Measurements from ENCODE around the gene FBXO24.
"Not testable (repeated sequence)": the region's sequence is repeated elsewhere in the genome, so short reads cannot be mapped to it uniquely, and the experiment has no call there.

FBXO24 gene

GRCh38 chr7:100546926-100547800, 39.0 kb upstream of the FBXO24 start:
- ATAC-seq (no peak), DNase-seq (no peak)
- no peaks in the 10 kb centered on the region for H3K27me3 Mint-ChIP-seq

DNA sequence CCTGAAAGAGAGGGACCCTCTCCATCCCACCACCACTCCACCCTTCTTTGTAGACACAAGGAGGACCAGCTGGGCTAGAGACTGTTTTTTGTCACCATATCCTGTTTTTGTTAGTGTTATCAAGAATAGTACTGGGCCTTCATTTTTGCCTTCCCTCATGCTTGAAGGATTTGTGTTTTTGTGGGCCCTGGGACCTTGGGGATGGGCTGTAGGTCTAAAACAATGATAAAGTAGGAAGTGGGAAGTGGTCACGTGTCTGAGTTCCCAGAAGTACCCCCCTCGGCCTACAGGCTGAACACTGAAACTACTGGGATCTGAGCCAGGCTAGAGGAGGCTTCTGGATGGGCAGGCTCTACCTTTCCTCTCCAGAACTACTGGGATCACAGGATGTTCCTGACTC, 38.3 kb upstream of the FBXO24 start:
- H3K27ac Mint-ChIP-seq, result peak overlapping the region; percentile 78 to 95
- DNase-seq (no peak), ATAC-seq (no peak)
- H3K27me3 Mint-ChIP-seq, result no peaks in the 10 kb centered on the region
- H3K4me3 Mint-ChIP-seq, result peak overlapping the region; percentile 85 to 97
- peaks cover 80% of the 10 kb centered on the region for H3K4me1 Mint-ChIP-seq
- no peaks in the 10 kb centered on the region for H3K9me3 Mint-ChIP-seq

More at GRCh38 chr7:100546926-100547800, 39.0 kb upstream of the FBXO24 start:
- peak overlapping the region; percentile 85 to 97 for H3K4me3 Mint-ChIP-seq
- no peaks in the 10 kb centered on the region for H3K9me3 Mint-ChIP-seq
- H3K4me1 Mint-ChIP-seq, result peaks cover 87% of the 10 kb centered on the region
- peak overlapping the region; percentile 78 to 95 for H3K27ac Mint-ChIP-seq

DNA sequence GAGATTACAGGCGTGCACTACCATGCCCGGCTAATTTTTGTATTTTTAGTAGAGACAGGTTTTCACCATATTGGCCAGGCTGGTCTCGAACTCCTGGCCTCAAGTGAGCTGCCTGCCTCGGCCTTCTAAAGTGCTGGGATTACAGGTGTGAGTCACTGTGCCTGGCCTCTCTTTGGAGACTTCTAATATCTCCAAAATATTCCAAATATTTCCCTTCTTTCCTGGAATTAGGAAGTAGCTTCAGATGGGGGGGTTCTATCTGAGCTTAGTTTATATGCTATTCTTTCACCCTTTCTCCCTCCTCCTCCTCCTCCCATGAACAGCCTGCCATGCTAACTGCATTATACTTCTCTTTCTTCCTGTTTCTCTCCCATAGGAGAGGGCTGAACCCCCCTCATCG, 37.7 kb upstream of the FBXO24 start:
- H3K9me3 Mint-ChIP-seq, H3K27me3 Mint-ChIP-seq, ATAC-seq, DNase-seq: not testable (repeated sequence)
- Mint-ChIP-seq H3K27ac (peak overlapping the region; percentile 42 to 47), H3K4me3 (peak overlapping the region; percentile 17 to 46), H3K4me1 (peaks cover 75% of the 10 kb centered on the region)

DNA sequence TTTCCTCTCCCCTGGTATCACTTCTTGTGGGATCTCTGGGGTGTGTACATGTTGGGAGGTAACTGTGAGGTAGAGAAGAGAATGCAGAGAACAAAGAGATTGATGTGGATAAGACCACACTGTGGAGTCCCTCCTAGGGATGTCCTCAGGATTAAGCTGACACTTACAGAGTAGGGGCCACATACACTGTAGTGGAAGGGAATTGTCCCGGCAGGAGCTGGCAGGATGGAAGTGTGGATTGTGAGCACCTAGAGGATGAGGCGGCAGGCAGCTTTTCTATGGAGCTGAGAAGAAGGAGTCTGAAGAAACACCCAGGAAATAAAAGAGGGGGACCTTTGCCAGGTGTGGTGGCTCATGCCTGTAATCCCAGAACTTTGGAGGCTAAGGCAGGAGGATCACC, 33.6 kb upstream of the FBXO24 start:
- Mint-ChIP-seq H3K4me3 (no peak overlapping the region), H3K4me1 (peaks cover 41% of the 10 kb centered on the region), H3K27ac (peak overlapping the region; percentile 61 to 71), H3K27me3 (no peaks in the 10 kb centered on the region), H3K9me3 (no peaks in the 10 kb centered on the region)
- no peak for DNase-seq
- no peak for ATAC-seq

DNA sequence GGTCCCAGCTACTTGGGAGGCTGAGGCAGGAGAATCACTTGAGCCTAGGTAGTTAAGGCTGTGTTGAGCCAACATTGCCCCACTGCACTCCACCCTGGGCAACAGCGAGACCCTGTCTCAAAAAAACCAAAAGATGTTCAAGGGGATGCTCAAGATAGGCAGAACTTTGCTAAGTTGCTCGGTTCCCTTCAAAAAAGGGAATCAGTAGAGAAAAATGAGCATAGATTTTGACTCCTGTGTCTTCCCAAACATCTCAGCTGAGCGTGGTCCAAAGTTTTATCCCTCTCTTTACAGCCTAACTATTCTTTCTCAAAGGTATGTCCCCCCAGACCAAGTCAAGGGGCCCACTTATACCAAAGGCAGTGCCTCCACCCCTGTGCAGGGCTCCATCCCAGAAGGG, 33.1 kb upstream of the FBXO24 start:
- no peak for ATAC-seq
- H3K4me3 Mint-ChIP-seq, result no peak overlapping the region
- H3K4me1 Mint-ChIP-seq, result peaks cover 36% of the 10 kb centered on the region

GRCh38 chr7:100555701-100556100, 30.4 kb upstream of the FBXO24 start:
- no peak for ATAC-seq
- Mint-ChIP-seq H3K9me3 (no peaks in the 10 kb centered on the region), H3K27me3 (no peaks in the 10 kb centered on the region), H3K4me1 (peaks cover 25% of the 10 kb centered on the region), H3K27ac (peak overlapping the region; percentile 13 to 33), H3K4me3 (no peak overlapping the region)
- no peak for DNase-seq

More for the DNA sequence above, 33.1 kb upstream of the FBXO24 start:
- H3K27me3 Mint-ChIP-seq, result no peaks in the 10 kb centered on the region
- no peaks in the 10 kb centered on the region for H3K9me3 Mint-ChIP-seq
- no peak for DNase-seq
- no peak overlapping the region for H3K27ac Mint-ChIP-seq

- H3K4me1 Mint-ChIP-seq, result peaks cover 24% of the 10 kb centered on the region
Measured at GRCh38 chr7:100556541-100556940, 29.6 kb upstream of the FBXO24 start.

DNA sequence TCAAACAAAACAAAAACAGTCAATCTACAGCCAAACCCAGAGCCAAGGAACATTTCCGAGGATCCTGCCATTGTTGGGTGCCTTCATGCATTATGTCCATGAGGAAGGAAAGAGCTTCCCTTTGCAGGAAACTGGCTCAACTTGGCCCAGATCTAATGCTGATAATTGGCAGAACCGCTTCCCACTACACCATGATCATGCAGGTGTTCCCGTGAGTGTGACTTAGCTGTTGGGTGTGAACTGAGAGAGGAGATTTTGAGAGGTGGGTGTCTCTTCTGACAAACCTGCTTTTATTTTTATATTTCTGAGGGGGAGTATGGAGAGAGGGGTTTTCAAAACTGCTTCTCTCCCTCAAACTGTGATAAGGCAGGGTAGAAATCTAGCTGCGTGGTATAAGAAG, 27.0 kb upstream of the FBXO24 start:
- DNase-seq, result no peak
- Mint-ChIP-seq H3K27ac (no peak overlapping the region), H3K4me1 (peaks cover 24% of the 10 kb centered on the region), H3K27me3 (no peaks in the 10 kb centered on the region), H3K4me3 (no peak overlapping the region), H3K9me3 (no peaks in the 10 kb centered on the region)
- ATAC-seq, result no peak

More at GRCh38 chr7:100556541-100556940, 29.6 kb upstream of the FBXO24 start:
- peak overlapping the region in 1 of 2 donors; percentile 9 for H3K27ac Mint-ChIP-seq
- DNase-seq (no peak), ATAC-seq (no peak)
- no peak overlapping the region for H3K4me3 Mint-ChIP-seq
- no peaks in the 10 kb centered on the region for H3K9me3 Mint-ChIP-seq
- no peaks in the 10 kb centered on the region for H3K27me3 Mint-ChIP-seq

DNA sequence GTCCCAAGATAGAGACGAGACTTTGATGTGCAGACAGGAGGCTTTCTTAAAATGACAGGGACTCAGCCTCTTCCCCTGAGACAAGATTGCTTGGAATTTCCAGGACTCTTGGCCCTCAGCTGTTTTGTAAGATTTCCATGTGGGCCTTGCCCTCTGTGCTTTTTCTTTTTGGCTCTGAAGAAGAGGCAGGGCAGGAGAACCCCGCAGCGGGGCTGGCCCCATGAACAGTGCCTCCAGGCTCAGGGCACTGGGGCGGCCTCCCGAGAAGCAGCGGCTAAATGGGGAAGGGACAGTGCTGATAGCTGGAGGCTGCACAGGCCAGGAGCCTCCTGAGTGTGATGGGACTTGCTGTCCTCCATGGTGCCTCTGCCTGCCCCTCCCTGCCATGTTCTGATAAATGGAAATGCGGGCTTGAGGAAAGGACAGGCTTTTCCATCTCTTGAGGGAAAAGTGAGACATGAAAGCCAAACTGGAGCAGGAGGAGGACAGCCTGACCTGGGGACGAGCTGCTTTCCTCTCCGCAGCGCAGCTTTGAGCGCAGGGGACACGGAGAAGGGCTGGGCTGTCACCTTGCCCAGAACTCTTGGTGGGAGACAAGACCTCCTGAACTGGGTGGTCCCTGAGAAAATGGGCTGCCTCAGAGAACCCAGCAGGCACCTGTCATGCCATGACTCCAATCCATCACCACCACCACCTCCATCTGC, 24.5 kb upstream of the FBXO24 start:
- DNase-seq (no peak), ATAC-seq (no peak)
- Mint-ChIP-seq H3K4me1 (peaks cover 26% of the 10 kb centered on the region), H3K27me3 (no peaks in the 10 kb centered on the region), H3K4me3 (no peak overlapping the region), H3K9me3 (no peaks in the 10 kb centered on the region), H3K27ac (no peak overlapping the region)

DNA sequence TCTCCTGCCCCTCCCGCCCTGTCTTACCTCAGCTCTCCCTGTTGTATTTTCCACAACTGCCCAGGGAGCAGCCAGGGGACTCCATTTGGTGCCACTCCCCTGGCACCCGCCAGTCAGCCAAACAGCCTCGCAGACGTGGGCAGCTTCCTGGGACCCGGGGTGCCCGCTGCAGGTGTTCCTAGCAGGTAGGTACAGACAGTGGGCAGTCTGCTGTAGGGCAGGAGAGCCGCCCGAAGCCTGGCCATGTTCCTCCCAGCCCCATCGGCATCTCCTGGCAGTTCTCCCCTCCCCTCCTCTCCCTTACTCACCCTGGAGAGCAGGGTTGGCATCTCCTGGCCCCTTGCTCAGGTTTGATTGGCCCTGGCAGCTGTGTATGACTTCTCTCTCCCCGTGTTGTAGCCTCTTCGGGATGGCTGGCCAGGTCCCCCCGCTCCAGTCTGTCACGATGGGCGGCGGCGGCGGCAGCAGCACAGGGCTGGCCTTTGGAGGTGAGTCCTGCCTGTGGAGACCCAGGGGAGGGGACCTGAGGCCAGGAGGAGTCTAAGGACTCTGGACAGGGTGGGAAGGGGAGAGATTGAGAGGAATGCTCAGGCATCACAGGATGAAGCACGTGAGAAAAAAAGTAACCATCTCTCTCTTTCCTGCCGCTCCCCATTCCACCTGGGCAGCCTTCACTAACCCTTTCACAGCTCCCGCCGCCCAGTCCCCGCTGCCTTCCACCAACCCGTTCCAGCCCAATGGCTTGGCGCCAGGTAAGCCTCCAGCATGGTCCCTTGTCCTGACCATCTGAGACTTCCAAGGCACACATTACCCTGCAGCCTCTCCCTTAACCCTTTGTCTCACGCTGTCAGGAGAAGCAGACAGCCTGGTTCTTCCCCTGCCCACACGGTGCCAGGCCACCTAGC, 23.7 kb upstream of the FBXO24 start:
- peaks cover 33% of the 10 kb centered on the region for H3K4me1 Mint-ChIP-seq
- no peak overlapping the region for H3K4me3 Mint-ChIP-seq
- no peak for DNase-seq
- ATAC-seq, result no peak
- H3K27ac Mint-ChIP-seq, result peak overlapping the region in 1 of 2 donors; percentile 19
- H3K27me3 Mint-ChIP-seq, result no peaks in the 10 kb centered on the region
- H3K9me3 Mint-ChIP-seq, result no peaks in the 10 kb centered on the region

DNA sequence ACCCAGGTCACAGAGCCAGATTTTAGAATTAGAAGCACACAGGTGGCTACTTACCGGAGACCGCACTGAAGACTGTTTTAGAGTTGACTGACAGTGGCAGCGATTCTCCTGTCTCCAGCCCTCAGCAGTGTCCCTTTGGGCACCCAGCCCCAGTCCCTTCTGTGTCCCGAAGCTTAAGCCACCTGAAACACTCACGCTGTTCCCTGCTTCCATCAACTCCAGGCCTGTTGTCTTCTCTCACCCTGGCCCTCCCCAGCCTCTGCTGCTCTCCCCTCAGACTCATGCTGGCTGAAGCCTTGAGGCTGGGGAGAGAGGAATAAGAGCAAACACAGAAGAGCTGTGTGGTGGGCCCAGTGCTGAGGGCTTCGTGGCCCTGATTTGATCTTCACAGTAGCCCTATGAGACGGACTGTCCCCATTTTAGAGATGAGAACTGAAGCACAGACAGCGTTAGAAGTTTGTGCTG, 23.0 kb upstream of the FBXO24 start:
- no peak overlapping the region for H3K4me3 Mint-ChIP-seq
- H3K27me3 Mint-ChIP-seq, result no peaks in the 10 kb centered on the region
- no peaks in the 10 kb centered on the region for H3K9me3 Mint-ChIP-seq
- peaks cover 40% of the 10 kb centered on the region for H3K4me1 Mint-ChIP-seq
- no peak overlapping the region for H3K27ac Mint-ChIP-seq
- DNase-seq (no peak), ATAC-seq (no peak)

- peak; percentile 78 to 79 for DNase-seq
- Mint-ChIP-seq H3K27me3 (no peaks in the 10 kb centered on the region), H3K27ac (no peak overlapping the region), H3K9me3 (no peaks in the 10 kb centered on the region), H3K4me1 (peaks cover 44% of the 10 kb centered on the region), H3K4me3 (no peak overlapping the region)
- ATAC-seq, result peak; percentile 74
Measured at GRCh38 chr7:100563809-100564400, 22.2 kb upstream of the FBXO24 start.

GRCh38 chr7:100564405-100564804, 21.7 kb upstream of the FBXO24 start:
- not testable (repeated sequence) for H3K9me3 Mint-ChIP-seq, H3K27ac Mint-ChIP-seq
- H3K4me1 Mint-ChIP-seq, result peaks cover 44% of the 10 kb centered on the region

DNA sequence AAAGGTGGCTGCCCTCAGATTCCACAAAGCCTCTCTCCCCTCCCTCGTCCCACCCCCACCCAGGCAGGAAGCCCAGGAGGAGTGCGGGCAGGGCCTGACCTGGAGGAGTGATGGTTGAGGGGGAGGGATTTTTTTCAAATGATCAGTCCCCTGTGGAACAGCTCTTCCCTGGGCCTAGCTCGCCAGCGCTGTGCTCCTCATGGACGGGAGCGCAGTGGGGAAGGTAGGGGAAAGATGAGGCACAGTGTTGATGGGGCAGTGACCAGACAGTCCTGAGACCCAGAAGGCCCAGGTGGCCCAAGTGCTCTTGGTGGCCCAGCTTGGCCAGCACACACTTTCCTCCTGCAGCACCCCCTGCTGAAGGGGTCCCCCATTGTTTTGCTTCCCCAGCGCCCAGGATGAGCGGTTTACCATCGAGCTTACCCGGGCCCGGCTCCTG, 21.0 kb upstream of the FBXO24 start:
- peaks cover 44% of the 10 kb centered on the region for H3K4me1 Mint-ChIP-seq

More at GRCh38 chr7:100564405-100564804, 21.7 kb upstream of the FBXO24 start:
- not testable (repeated sequence) for H3K4me3 Mint-ChIP-seq, ATAC-seq, H3K27me3 Mint-ChIP-seq, DNase-seq

More for the DNA sequence above, 21.0 kb upstream of the FBXO24 start:
- Mint-ChIP-seq H3K27ac (no peak overlapping the region), H3K4me3 (no peak overlapping the region), H3K9me3 (no peaks in the 10 kb centered on the region), H3K27me3 (no peaks in the 10 kb centered on the region)
- no peak for ATAC-seq
- no peak for DNase-seq
